NCI-H2029 (cell line): ENCODE data around the gene RXFP3.
A peak's percentile ranks its signal among the peaks of the same experiment; 100 is the strongest.
"Not testable (repeated sequence)": the region's sequence is repeated elsewhere in the genome, so short reads cannot be mapped to it uniquely, and the experiment has no call there.

Source experiments
- DNase-seq: peaks from one replicate; lab custom pipeline; 2025; lab: John Stamatoyannopoulos, UW

Gene RXFP3, protein sequence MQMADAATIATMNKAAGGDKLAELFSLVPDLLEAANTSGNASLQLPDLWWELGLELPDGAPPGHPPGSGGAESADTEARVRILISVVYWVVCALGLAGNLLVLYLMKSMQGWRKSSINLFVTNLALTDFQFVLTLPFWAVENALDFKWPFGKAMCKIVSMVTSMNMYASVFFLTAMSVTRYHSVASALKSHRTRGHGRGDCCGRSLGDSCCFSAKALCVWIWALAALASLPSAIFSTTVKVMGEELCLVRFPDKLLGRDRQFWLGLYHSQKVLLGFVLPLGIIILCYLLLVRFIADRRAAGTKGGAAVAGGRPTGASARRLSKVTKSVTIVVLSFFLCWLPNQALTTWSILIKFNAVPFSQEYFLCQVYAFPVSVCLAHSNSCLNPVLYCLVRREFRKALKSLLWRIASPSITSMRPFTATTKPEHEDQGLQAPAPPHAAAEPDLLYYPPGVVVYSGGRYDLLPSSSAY

GRCh38 chr5:33936381-33937016 is at the start of gene RXFP3:
RXFP3 (plus strand) TSS chr5:33936386; CDS start chr5:33936741, 355 bp downstream.
- DNase-seq: peak; percentile 44

DNA sequence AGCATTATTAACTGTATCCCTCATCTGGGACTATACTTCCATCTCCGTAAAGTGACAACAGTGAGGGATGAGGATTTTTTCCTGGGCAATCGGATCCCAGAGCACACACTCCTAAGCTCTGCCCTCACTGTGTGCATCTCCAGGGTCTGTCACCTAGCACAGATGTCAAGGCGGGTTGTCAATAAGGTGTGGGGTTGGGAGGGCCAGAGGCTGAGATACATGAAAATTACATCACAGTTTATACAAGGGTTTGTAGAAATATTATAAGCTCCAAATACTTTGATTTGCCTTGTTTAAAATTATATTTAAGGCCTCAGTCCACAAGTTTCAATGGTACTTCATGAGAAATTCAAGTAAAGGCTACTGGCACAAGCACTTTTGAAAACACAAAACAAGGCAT is 48.9 kb upstream of the RXFP3 start:
- no peak for DNase-seq

- DNase-seq: no peak
These were observed 47.6 kb upstream of the RXFP3 start for GRCh38 chr5:33888587-33888986.

GRCh38 chr5:33890131-33891032 is 45.8 kb upstream of the RXFP3 start:
- no peak for DNase-seq

DNA sequence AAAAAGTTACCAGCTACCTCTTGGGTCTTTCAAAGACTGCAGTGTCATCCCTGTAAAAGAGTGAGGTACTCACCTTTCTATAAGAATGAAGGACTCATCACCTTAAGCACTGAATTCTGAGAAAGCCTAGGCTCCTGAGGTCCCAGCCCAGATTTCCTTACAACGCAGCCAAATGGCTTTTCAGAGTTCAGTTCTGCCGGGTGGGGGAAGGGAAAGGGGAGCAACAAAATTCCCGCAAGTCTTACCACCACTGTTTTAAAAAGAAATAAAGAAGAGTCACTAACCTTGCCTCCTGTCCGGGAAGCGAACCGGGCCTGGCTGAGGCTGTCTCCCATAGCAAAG is 44.8 kb upstream of the RXFP3 start:
- no peak for DNase-seq

GRCh38 chr5:33891788-33892619 is 44.2 kb upstream of the RXFP3 start, which contains the start of gene ADAMTS12:
ADAMTS12 (minus strand) TSS chr5:33891990; CDS start chr5:33891856, 134 bp downstream.
- no peak for DNase-seq

GRCh38 chr5:33892620-33893137 is 43.5 kb upstream of the RXFP3 start:
- no peak for DNase-seq

DNA sequence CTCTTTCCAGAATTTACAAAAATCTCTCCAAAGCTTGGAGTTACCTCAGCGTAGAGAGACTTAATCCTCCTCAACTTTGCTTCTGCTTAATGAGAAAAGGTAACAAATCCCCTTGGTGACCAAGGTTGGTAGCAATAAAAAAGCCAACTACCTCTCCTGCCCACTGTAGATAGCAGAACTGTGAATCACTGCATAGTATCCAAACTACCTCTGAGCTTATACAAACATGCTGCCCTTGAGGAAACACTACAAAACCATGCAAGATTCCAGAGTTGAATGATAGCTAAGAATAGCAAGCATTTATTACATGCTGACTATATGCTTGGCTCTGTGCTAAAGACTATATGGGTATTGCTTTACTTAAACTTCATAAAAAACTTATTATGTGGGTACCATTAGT is 41.6 kb upstream of the RXFP3 start:
- DNase-seq: no peak

- no peak for DNase-seq
These were observed 35.0 kb upstream of the RXFP3 start for GRCh38 chr5:33901156-33901555.

- no peak for DNase-seq
These were observed 33.1 kb upstream of the RXFP3 start for GRCh38 chr5:33903118-33903517.

DNA sequence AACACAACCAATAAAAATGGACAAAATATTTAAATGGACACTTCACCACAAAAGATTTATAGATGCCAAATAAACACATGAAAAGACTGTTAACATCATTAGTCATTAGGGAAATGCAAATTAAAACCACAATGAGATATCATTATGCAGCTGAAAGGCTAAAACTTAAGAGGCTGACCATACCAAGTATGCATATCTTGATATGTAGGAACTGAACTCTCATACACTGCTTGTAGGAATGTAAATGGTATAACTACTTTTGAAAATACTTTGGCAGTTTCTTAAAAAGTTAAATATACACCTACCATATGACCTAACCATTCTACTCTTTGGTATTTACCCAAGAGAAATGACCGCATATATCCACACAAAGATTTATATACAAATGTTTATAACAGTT is 30.8 kb upstream of the RXFP3 start:
- no peak for DNase-seq

DNA sequence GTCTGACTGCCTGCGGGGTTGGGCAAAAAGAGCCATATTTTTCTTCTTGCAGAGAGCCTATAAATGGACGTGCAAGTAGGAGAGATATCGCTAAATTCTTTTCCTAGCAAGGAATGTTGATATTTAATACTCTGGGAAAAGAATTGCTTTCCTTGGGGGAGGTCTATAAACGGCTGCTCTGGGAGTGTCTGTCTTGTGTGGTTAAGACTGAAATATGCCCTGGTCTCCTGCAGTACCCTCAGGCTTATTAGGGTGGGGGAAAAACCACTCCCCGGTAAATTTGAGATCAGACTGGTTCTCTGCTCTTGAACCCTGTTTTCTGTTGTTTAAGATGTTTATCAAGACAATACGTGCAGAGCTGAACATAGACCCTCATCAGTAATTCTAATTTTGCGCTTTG is 29.9 kb upstream of the RXFP3 start:
- not testable (repeated sequence) for DNase-seq

- not testable (repeated sequence) for DNase-seq
These were observed 21.3 kb upstream of the RXFP3 start for GRCh38 chr5:33914844-33915243.

GRCh38 chr5:33921002-33921401 is 15.2 kb upstream of the RXFP3 start:
- no peak for DNase-seq

- no peak for DNase-seq
These were observed 10.9 kb upstream of the RXFP3 start for GRCh38 chr5:33925278-33925677.

- no peak for DNase-seq
These were observed 8.5 kb upstream of the RXFP3 start for GRCh38 chr5:33927685-33928084.

GRCh38 chr5:33928283-33928682 is 7.9 kb upstream of the RXFP3 start:
- no peak for DNase-seq

GRCh38 chr5:33929925-33930690 is 6.1 kb upstream of the RXFP3 start:
- DNase-seq: no peak

- no peak for DNase-seq
These were observed 5.0 kb upstream of the RXFP3 start for GRCh38 chr5:33931136-33931535.

GRCh38 chr5:33933723-33934169 is 2.4 kb upstream of the RXFP3 start:
- no peak for DNase-seq
